ENCODE measurements around the gene NPAT.

- TF ChIP-seq CTCF (optimal IDR thresholded peaks at IDR 0.05 in 1 of 3, IDR thresholded peaks at IDR 0.05 in 1 of 3, conservative IDR thresholded peaks at IDR 0.05 in 1 of 3; ENCODE audit: extremely low read depth in 1 of 3, insufficient read depth in 2 of 3, low read length in 3 of 3) (no peak), EZH2 (IDR thresholded peaks at IDR 0.05; ENCODE audit: low read length) (no peak)
Observed at GRCh38 chr11:108142304-108142703, 80.1 kb downstream of the NPAT start.

Data from keratinocyte (primary cell).